Left lung (tissue), 10 donors: ENCODE data around the gene GAK. TPM values are rescaled to one million over a fixed set of nuclear protein-coding genes. Genes with fewer than 3 reads are reported as not detected.
"Not testable (repeated sequence)": the region's sequence is repeated elsewhere in the genome, so short reads cannot be mapped to it uniquely, and the experiment has no call there.

Experiments
- ATAC-seq: fragments of 200-7000 bp; cut with Tn5 transposase; one replicate; pipeline ENCODE4 v1.9.1; 2020; ENCODE audit warnings: moderate library complexity
- DNase-seq, 4 donors: peaks; one replicate each; pipeline ENCODE4 v3.0.0-alpha.2; 2013 to 2020
- H3K27ac ChIP-seq, 2 donors: fragments of 200-600 bp; sonication (generic) in 1 of 2; one replicate each; pipeline versions ENCODE4 v1.5.0 to v1.8.0; 2020 to 2021
- H3K27me3 ChIP-seq, 2 donors: fragments of 200-600 bp; sonication (generic) in 1 of 2; one replicate each; pipeline versions ENCODE4 v1.5.0 to v1.8.0; 2020 to 2021
- H3K36me3 ChIP-seq, 2 donors: fragments of 200-600 bp; sonication (generic) in 1 of 2; one replicate each; pipeline versions ENCODE4 v1.5.0 to v1.8.0; 2020 to 2021
- H3K4me1 ChIP-seq, 2 donors: fragments of 200-600 bp; one replicate each; pipeline ENCODE4 v1.8.0; 2021
- H3K4me3 ChIP-seq, 2 donors: fragments of 200-600 bp; sonication (generic) in 1 of 2; one replicate each; pipeline versions ENCODE4 v1.5.0 to v1.8.0; 2020 to 2021; ENCODE audit warnings: mild to moderate bottlenecking in 1 of 2
- H3K9me3 ChIP-seq, 2 donors: fragments of 200-600 bp; sonication (generic) in 1 of 2; one replicate each; pipeline versions ENCODE4 v1.5.0 to v1.8.0; 2020 to 2021
- CTCF ChIP-seq, 2 donors: fragments of 200-600 bp; sonication (generic) in 1 of 2; IDR thresholded peaks; one replicate each; pipeline versions ENCODE4 v1.5.0 to v1.8.0; 2021; ENCODE audit warnings: antibody characterized with exemption in 2 of 2
- intact Hi-C, 2 donors: fragments of 100-400 bp; cut with DNase I; formaldehyde crosslinking; loops; one replicate each; pipeline versions ENCODE4 v1.11.2 to v1.14.2; 2022
- polyA plus RNA-seq, 6 donors: library from polyadenylated mRNA; unstranded; fragments of 120-200 nt; gene quantifications; one replicate each; pipeline ENCODE4 v1.2.1, GENCODE V29; 2013; ENCODE audit not compliant: insufficient read length in 6 of 6
- total RNA-seq, 2 donors: library from RNA; stranded (reverse); fragmentation: NEBNext Ultra II Directional; extraction: Animal tissue kit (Norgen Biotek cat#: 25700); gene quantifications; one replicate each; pipeline ENCODE4 v1.2.1, GENCODE V29; 2021
- donor health status: DM: no; HTN: yes; CAD: no.
- donor health status: DM: no; HTN: no; CAD: no.

GAK gene
- total and polyA plus RNA-seq, 8 donors: 42.7 to 121 (median 50.3) TPM

- Histone ChIP-seq H3K36me3 (no peaks in the 10 kb centered on the region), H3K27me3 (no peaks in the 10 kb centered on the region), H3K4me3 (no peak overlapping the region), H3K9me3 (no peaks in the 10 kb centered on the region), H3K27ac (no peak overlapping the region), H3K4me1 (peaks cover 3 to 74% of the 10 kb centered on the region in 2 donors)
- no peak for TF ChIP-seq CTCF (IDR thresholded peaks at IDR 0.05)
- intact Hi-C loops: no loop called here
- ATAC-seq: no peak
- peak in 1 of 4 donors; percentile 49 for DNase-seq
Observed at GRCh38 chr4:921830-922331, 10.2 kb downstream of the GAK start.

GRCh38 chr4:919004-919680, 13.0 kb downstream of the GAK start:
- H3K27ac ChIP-seq, H3K27me3 ChIP-seq, H3K36me3 ChIP-seq, intact Hi-C loops, ATAC-seq, H3K9me3 ChIP-seq, H3K4me3 ChIP-seq: not testable (repeated sequence)
- peak in 2 of 4 donors; percentile 27 to 48 for DNase-seq
- peaks cover 4 to 64% of the 10 kb centered on the region in 2 donors for H3K4me1 ChIP-seq

GRCh38 chr4:918591-918990, 13.5 kb downstream of the GAK start:
- DNase-seq, H3K9me3 ChIP-seq, intact Hi-C loops, H3K27me3 ChIP-seq, H3K36me3 ChIP-seq, H3K4me3 ChIP-seq, ATAC-seq, H3K27ac ChIP-seq: not testable (repeated sequence)
- H3K4me1 ChIP-seq: peaks cover 4 to 59% of the 10 kb centered on the region in 2 donors

GRCh38 chr4:917992-918391, 14.1 kb downstream of the GAK start:
- no peaks in the 10 kb centered on the region for H3K9me3 ChIP-seq
- no peak overlapping the region for H3K27ac ChIP-seq
- H3K4me1 ChIP-seq: peaks cover 4 to 57% of the 10 kb centered on the region in 2 donors
- intact Hi-C loops: no loop called here
- no peak for ATAC-seq
- H3K4me3 ChIP-seq: no peak overlapping the region
- no peak for TF ChIP-seq CTCF (IDR thresholded peaks at IDR 0.05)
- H3K27me3 ChIP-seq: no peaks in the 10 kb centered on the region
- DNase-seq: no peak
- peaks cover 0 to 3% of the 10 kb centered on the region in 2 donors for H3K36me3 ChIP-seq

- ATAC-seq (no peak), DNase-seq (no peak)
- TF ChIP-seq CTCF (IDR thresholded peaks at IDR 0.05): no peak
- Histone ChIP-seq H3K27me3 (no peaks in the 10 kb centered on the region), H3K4me1 (peaks cover 4 to 53% of the 10 kb centered on the region in 2 donors), H3K36me3 (peaks cover 0 to 8% of the 10 kb centered on the region in 2 donors), H3K4me3 (no peak overlapping the region), H3K27ac (no peak overlapping the region), H3K9me3 (no peaks in the 10 kb centered on the region)
- intact Hi-C loops: no loop called here
Observed at GRCh38 chr4:917466-917865, 14.7 kb downstream of the GAK start.

GRCh38 chr4:915595-915994, 16.5 kb downstream of the GAK start:
- intact Hi-C loops: no loop called here
- H3K4me1 ChIP-seq: peaks cover 4 to 40% of the 10 kb centered on the region in 2 donors
- peak overlapping the region in 1 of 2 donors; percentile 26 for H3K27ac ChIP-seq
- ATAC-seq (peak; percentile 67), DNase-seq (peak in 1 of 4 donors; percentile 31)
- H3K9me3 ChIP-seq: no peaks in the 10 kb centered on the region
- peaks cover 0 to 27% of the 10 kb centered on the region in 2 donors for H3K36me3 ChIP-seq
- no peak overlapping the region for H3K4me3 ChIP-seq
- H3K27me3 ChIP-seq: no peaks in the 10 kb centered on the region
- TF ChIP-seq CTCF (IDR thresholded peaks at IDR 0.05): no peak
